ENCODE results near the gene FAM221B. TPM values are rescaled to one million over a fixed set of nuclear protein-coding genes. Genes with fewer than 3 reads are reported as not detected.

Gene FAM221B
- total RNA-seq, 2 experiments from 2014 or later = not detected

DNA sequence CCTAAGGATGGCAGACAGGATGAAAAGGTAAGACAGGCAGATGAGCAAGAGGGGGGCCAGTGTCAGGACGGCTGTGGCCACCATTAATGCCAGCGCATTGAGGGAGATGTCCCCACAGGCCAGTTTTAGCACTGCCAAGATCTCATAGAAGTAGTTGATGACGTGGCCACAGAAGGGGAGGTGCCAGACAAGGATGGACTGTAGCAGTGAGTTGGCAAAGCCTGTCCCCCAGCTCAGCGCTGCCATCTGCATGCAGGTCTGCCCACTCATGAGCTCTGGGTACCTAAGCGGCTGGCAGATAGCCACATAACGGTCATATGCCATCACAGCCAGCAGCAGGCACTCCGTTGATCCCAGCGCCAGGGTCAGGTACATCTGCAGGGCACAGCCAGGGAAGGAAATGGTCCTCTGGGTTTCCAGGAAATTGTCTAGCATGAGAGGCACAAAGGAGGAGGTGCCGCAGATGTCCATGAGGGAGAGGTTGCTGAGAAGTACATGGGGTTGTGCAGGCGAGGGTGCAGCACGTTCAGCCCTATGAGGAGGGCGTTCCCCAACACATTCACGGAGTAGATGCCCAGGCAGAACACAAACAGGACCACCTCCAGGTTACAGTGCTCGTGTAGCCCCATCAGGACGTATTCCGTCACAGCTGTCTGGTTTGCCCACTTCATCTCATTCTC, 30.9 kb upstream of the FAM221B start:
- H3K4me1 Mint-ChIP-seq = peaks cover 4% of the 10 kb centered on the region
- H3K36me3 Mint-ChIP-seq (ENCODE audit: low read depth) = no peaks in the 10 kb centered on the region
- POLR2A ChIA-PET = no interaction called here
- CTCF ChIA-PET = interaction anchor here (0.6 kb wide), 1 partner anchor 88 kb away, joined by 4 read pairs; no protein-coding TSS in a partner anchor
- DNase-seq = no peak
- no peaks in the 10 kb centered on the region for H3K9me3 Mint-ChIP-seq
- H3K4me3 Mint-ChIP-seq = no peak overlapping the region
- no peak overlapping the region for H3K27ac Mint-ChIP-seq
- H3K27me3 Mint-ChIP-seq = peaks cover 7% of the 10 kb centered on the region

DNA sequence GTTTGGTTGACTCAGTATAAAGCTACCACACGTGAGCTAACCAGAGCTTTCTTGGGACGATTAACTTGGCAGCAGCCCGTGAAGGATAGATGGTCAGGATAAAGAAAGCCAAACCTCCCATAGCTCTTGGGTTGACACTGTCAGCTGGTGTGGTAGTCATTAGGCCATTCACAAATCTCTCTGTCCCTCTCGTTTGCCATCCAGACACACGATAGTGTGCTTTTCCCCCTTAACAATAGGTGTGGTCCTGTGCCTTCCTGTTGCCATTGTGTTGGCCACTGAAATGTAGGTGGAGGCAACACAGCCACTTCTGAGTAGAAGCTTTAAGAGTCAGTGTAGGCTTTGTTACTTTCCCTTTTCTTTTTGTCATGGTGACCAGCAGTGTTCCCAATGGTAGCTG, 29.9 kb upstream of the FAM221B start:
- Mint-ChIP-seq H3K9me3 (no peaks in the 10 kb centered on the region), H3K27ac (no peak overlapping the region), H3K4me1 (peaks cover 4% of the 10 kb centered on the region), H3K27me3 (peaks cover 7% of the 10 kb centered on the region), H3K4me3 (no peak overlapping the region), H3K36me3 (ENCODE audit: low read depth) (no peaks in the 10 kb centered on the region)
- DNase-seq = no peak
- ChIA-PET POLR2A (no interaction called here), CTCF (interaction anchor here (1.1 to 1.9 kb wide), 2 partner anchors 10 to 20 kb away, joined by 4 read pairs; no protein-coding TSS in a partner anchor)

DNA sequence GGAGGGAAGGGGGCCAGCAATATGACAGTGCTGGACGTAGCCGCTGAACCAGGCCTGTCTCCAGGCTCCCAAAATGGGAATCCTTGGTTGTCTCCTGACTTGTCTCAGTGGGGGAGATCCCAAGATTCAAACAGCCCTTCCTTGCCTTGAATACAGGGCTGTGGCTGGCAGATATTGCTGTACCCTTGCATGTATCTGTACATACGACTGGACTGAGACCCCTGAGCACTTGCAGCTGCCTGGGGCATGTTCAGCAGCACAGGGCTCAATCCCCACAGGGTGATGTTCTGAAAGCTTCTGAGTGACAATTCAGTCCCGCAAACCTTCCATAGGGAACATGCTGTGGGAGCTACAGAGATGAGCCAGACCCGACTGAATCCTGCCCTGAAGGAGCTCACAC, 28.4 kb upstream of the FAM221B start:
- peak; percentile 2 for DNase-seq
- Mint-ChIP-seq H3K4me1 (peaks cover 4% of the 10 kb centered on the region), H3K27me3 (peaks cover 7% of the 10 kb centered on the region), H3K9me3 (no peaks in the 10 kb centered on the region), H3K27ac (no peak overlapping the region), H3K36me3 (ENCODE audit: low read depth) (no peaks in the 10 kb centered on the region), H3K4me3 (no peak overlapping the region)
- ChIA-PET POLR2A (no interaction called here), CTCF (interaction anchor here (1.1 to 1.9 kb wide), 6 partner anchors 8 to 128 kb away, joined by 3 to 7 read pairs (median 4); no protein-coding TSS in a partner anchor)

GRCh38 chr9:35856206-35856605, 27.7 kb upstream of the FAM221B start:
- ChIA-PET POLR2A (no interaction called here), CTCF (interaction anchor here (1.2 to 1.9 kb wide), 4 partner anchors 9 to 128 kb away, joined by 4 to 7 read pairs (median 5); no protein-coding TSS in a partner anchor)
- H3K4me3 Mint-ChIP-seq = no peak overlapping the region
- H3K36me3 Mint-ChIP-seq (ENCODE audit: low read depth) = no peaks in the 10 kb centered on the region
- peaks cover 3% of the 10 kb centered on the region for H3K27me3 Mint-ChIP-seq
- no peaks in the 10 kb centered on the region for H3K9me3 Mint-ChIP-seq
- DNase-seq = peak; percentile 1
- no peak overlapping the region for H3K27ac Mint-ChIP-seq
- H3K4me1 Mint-ChIP-seq = peaks cover 4% of the 10 kb centered on the region

DNA sequence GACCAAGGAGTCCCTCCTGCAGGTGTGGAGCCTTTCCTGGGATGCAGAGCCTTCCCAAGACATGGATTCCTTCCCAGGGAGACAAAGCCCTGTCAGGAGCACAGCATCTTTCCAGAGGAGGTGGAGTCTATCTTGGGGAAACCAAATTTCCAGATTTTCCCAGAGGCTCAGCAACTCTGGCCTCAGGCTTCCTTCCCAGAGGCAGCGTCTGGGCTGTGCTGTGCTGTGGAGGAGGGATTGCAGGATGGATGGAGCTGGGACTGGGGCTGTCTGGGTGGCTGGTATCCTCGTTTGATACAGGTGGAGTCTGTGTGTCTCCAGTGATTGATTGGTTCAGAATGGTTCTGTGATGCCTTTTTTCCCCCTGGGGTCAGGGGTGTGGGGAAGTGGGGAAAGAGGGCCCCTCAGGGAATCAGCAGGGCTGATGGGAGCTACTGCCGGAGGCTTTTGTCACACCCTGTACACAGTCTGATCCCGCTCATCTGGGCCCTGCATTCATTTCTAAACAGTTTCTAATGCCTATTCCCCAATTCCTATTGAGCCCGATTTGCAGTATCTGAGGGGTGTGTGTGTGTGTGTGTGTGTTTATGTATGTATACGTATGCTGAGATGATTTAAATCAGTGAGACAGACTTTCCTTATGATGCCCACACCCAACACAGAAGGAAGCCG, 25.7 kb upstream of the FAM221B start:
- ChIA-PET CTCF (interaction anchor here (0.8 to 1.4 kb wide), 2 partner anchors 10 to 12 kb away, joined by 3 to 4 read pairs; no protein-coding TSS in a partner anchor), POLR2A (no interaction called here)
- Mint-ChIP-seq H3K4me3 (no peak overlapping the region), H3K27me3 (no peaks in the 10 kb centered on the region), H3K4me1 (peaks cover 4% of the 10 kb centered on the region), H3K9me3 (no peaks in the 10 kb centered on the region), H3K27ac (no peak overlapping the region), H3K36me3 (ENCODE audit: low read depth) (no peaks in the 10 kb centered on the region)
- DNase-seq = no peak

DNA sequence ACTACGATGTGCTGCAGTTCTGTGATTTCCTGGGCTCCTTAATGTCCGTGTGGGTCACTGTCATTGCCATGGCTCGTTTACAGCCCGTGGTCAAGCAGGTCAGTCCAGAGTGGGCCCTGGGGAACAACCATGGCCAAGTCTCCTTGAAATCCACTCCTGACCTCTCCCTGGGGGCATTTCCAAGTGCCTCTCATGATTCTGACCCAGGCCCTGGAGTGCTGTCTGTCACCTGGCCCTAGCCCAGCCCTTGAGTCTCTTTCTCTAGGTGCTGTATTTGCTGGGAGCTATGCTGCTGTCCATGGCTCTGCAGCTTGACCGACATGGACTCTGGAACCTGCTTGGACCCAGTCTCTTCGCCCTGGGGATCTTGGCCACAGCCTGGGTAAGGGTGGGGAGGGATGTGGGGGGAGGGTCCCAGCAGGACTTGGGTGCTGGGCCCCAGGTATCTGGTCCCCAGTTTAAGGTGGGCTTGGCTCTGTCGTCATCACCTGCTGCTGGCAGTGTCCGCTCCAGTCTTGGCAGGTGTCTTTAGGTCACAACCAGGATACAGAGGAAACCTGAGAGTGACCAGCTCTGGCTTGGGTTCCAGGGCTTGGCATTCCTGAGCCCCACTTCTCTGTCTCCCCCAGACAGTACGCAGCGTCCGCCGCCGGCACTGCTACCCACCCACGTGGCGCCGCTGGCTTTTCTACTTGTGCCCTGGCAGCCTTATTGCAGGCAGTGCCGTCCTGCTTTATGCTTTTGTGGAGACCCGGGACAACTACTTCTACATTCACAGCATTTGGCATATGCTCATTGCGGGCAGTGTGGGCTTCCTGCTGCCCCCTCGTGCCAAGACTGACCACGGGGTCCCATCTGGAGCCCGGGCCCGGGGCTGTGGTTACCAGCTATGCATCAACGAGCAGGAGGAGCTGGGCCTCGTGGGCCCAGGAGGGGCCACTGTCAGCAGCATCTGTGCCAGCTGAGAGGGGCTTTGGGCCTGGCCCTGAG, 24.6 kb upstream of the FAM221B start:
- ChIA-PET POLR2A (no interaction called here), CTCF (no interaction called here)
- Mint-ChIP-seq H3K9me3 (no peaks in the 10 kb centered on the region), H3K4me1 (no peaks in the 10 kb centered on the region), H3K27ac (no peak overlapping the region), H3K36me3 (ENCODE audit: low read depth) (no peaks in the 10 kb centered on the region), H3K4me3 (no peak overlapping the region), H3K27me3 (no peaks in the 10 kb centered on the region)
- no peak for DNase-seq

- POLR2A ChIA-PET = no interaction called here
- no peak overlapping the region for H3K27ac Mint-ChIP-seq
- no peak overlapping the region for H3K4me3 Mint-ChIP-seq
- CTCF ChIA-PET = no interaction called here
- DNase-seq = no peak
- H3K36me3 Mint-ChIP-seq (ENCODE audit: low read depth) = no peaks in the 10 kb centered on the region
- H3K9me3 Mint-ChIP-seq = no peaks in the 10 kb centered on the region
- H3K27me3 Mint-ChIP-seq = no peaks in the 10 kb centered on the region
- no peaks in the 10 kb centered on the region for H3K4me1 Mint-ChIP-seq
Observed at GRCh38 chr9:35852267-35852815, 23.8 kb upstream of the FAM221B start.

DNA sequence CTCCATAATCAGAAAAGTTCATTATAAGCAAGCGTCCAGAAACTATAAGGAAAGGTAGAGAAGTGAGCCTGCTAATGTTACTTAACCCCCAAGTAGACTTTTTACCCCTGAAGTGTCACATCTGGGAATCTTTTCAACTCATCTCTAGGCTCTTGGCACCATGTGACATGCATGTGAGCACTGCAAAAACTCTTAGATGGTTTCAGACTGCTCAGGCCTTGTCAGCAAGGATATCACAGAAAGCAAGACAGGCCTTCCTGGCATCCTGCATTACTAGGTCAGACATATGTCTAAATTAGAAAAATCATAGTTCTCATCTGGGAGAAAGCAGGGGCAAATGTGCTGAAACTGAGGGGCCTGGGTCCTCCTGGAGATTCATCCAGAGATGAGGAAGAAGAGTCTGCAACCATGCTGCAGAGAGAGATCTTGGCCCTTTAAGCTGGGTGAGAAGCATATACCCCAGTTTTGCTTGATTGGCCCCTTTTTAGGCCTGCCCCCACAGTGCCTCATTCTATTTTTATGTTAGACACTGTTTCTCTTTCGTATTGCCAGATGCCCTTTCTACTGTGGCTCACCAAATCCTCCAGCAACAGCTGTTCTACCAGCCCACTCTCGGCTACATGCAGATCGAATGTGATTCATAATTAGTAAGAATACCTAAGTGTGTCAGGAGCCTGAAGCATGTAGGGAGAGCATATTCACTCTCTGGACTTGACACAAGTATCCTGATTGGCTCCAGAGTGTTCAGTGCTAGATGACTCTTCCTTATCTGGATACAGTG, 19.4 kb upstream of the FAM221B start:
- Mint-ChIP-seq H3K4me3 (no peak overlapping the region), H3K4me1 (peaks cover 22% of the 10 kb centered on the region), H3K27me3 (no peaks in the 10 kb centered on the region), H3K9me3 (no peaks in the 10 kb centered on the region), H3K27ac (no peak overlapping the region), H3K36me3 (ENCODE audit: low read depth) (no peaks in the 10 kb centered on the region)
- no peak for DNase-seq
- ChIA-PET CTCF (interaction anchor here (0.6 to 2.5 kb wide), 7 partner anchors 9 to 710 kb away, joined by 3 to 9 read pairs (median 4); no protein-coding TSS in a partner anchor), POLR2A (no interaction called here)

DNA sequence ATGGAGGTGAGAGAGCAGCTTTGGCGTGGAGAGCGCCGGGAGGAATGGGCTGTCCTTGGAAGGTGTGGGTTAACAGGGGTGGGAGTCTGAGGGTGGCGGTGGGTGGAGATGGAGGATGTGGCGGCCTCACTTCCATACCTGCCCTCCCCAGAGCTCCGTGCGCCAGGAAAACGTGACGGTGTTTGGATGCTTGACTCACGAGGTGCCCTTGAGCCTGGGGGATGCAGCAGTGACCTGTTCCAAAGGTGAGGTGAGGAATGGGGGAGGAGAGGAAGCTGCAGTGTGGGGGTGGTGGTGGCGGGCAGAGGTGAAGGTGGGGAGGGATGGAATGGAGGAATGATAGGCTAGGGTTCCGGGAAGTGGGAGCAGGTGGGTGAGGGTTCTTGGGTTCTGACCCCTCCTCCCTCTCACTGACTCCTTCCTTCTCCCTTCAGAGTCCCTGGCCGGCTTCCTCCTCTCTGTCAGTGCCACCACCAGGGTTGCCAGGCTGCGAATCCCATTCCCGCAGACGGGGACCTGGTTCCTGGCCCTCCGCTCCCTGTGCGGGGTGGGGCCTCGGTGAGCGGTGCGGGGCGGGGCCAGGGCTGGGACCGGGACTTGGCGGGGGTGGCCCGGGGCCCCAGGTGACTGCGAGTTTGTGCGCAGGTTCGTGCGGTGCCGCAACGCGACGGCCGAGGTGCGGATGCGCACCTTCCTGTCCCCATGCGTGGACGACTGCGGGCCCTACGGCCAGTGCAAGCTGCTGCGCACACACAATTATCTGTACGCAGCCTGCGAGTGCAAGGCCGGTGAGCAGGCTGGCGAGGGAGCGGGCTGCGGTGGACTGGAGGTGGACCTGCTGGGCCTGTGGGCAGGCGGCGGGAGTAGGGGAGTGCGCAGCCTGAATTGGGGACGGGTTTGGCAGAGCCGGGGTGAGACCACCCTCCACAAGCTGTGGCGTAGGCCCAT, 17.6 kb upstream of the FAM221B start:
- ChIA-PET CTCF (interaction anchor here (1.0 to 2.5 kb wide), 4 partner anchors 10 to 75 kb away, joined by 3 to 9 read pairs (median 5); no protein-coding TSS in a partner anchor), POLR2A (interaction anchor here (0.6 kb wide), 1 partner anchor 440 kb away, joined by 3 read pairs; no protein-coding TSS in a partner anchor)
- H3K9me3 Mint-ChIP-seq = no peaks in the 10 kb centered on the region
- H3K4me1 Mint-ChIP-seq = peaks cover 22% of the 10 kb centered on the region
- DNase-seq = no peak
- no peaks in the 10 kb centered on the region for H3K36me3 Mint-ChIP-seq (ENCODE audit: low read depth)
- H3K27me3 Mint-ChIP-seq = no peaks in the 10 kb centered on the region
- peak overlapping the region; percentile 33 for H3K27ac Mint-ChIP-seq
- no peak overlapping the region for H3K4me3 Mint-ChIP-seq

DNA sequence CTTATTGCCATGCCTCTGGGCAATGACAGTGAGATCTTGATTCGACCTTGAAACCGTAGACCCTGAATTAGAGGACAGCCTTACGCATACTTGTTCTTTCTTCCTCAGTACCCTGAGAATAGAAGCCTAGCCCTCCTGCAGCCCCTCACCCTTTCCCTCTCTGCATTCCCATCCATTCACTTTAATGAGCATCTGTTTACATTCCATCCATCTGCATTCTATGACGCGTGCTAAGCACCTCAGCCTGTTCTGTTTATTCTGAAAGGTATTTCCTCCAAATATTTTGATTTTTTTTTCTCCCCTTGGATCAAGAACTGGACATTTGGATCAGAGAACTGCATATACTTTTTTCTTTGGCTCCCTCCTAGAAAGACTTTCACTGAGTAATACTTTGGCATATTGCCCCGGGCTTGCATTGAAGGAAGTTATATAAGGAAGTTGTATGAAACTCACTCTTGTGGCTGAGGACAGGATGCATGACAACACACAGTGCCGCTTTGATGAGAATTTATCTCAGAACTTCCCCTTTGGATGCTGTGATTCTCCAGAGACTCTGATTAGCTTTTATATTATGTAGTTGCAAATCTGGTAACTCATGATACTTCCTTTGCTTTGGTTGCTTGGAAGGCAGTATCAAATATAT, 16.2 kb upstream of the FAM221B start:
- no peaks in the 10 kb centered on the region for H3K9me3 Mint-ChIP-seq
- H3K4me3 Mint-ChIP-seq = no peak overlapping the region
- peaks cover 22% of the 10 kb centered on the region for H3K4me1 Mint-ChIP-seq
- no peaks in the 10 kb centered on the region for H3K36me3 Mint-ChIP-seq (ENCODE audit: low read depth)
- H3K27me3 Mint-ChIP-seq = no peaks in the 10 kb centered on the region
- H3K27ac Mint-ChIP-seq = peak overlapping the region; percentile 6
- ChIA-PET CTCF (interaction anchor here (0.8 to 1.9 kb wide), 3 partner anchors 18 to 54 kb away, joined by 3 to 4 read pairs (median 3); partner anchors contain the start of gene SPAG8), POLR2A (interaction anchor here (0.6 kb wide), 1 partner anchor 117 kb away, joined by 3 read pairs; no protein-coding TSS in a partner anchor)
- peak; percentile 41 for DNase-seq
